LNCAP (cell line): Measurements from ENCODE around the gene IL4R.

ENCODE experiments used
- TF ChIP-seq, protein P1 (sequence below): fragments of 450-650 bp; IDR thresholded peaks from 2 replicates; pipeline ENCODE4 v1.5.1; 2017; ENCODE audit warnings: mild to moderate bottlenecking

The IL4R gene

DNA sequence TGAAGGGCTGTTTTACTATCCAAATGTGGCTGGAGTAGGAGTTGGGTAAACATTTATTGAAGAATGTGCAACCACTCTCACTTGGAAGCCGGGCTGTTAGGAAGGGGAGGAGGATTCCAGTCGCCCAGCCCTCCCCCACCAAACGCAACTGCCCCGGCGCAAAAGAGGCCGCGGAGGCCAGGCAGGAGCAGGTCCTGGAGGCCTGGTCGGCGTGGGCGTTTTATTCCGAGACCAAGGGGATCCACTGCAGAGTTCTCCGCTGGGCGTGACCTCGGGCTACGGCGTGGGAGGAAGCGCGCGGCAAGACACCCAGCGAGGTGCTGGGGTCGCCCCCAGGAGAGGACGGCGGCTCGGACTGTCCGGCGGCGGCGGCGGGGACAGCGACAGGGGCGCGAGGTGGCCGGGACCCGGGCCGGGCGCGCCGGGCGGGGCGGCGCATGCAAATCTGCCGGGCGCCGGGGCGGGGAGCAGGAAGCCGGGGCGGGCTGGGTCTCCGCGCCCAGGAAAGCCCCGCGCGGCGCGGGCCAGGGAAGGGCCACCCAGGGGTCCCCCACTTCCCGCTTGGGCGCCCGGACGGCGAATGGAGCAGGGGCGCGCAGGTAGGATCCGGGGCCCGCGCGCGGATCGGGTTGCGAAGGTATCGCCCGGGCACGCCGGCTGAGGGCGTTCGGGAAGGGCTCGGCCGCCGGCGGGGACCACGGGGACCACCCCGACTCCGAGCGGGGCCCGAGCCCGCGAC, at the start of gene IL4R:
TSS of gene IL4R (plus strand) at position 553 of the 739 bp plus-strand sequence. CDS start 26,230 bp downstream, outside the sequence.
- TF ChIP-seq, protein P1, sequence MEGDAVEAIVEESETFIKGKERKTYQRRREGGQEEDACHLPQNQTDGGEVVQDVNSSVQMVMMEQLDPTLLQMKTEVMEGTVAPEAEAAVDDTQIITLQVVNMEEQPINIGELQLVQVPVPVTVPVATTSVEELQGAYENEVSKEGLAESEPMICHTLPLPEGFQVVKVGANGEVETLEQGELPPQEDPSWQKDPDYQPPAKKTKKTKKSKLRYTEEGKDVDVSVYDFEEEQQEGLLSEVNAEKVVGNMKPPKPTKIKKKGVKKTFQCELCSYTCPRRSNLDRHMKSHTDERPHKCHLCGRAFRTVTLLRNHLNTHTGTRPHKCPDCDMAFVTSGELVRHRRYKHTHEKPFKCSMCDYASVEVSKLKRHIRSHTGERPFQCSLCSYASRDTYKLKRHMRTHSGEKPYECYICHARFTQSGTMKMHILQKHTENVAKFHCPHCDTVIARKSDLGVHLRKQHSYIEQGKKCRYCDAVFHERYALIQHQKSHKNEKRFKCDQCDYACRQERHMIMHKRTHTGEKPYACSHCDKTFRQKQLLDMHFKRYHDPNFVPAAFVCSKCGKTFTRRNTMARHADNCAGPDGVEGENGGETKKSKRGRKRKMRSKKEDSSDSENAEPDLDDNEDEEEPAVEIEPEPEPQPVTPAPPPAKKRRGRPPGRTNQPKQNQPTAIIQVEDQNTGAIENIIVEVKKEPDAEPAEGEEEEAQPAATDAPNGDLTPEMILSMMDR = no peak

GRCh38 chr16:27264151-27264550, 49.6 kb upstream of the IL4R start:
- TF ChIP-seq, protein P1 = no peak

DNA sequence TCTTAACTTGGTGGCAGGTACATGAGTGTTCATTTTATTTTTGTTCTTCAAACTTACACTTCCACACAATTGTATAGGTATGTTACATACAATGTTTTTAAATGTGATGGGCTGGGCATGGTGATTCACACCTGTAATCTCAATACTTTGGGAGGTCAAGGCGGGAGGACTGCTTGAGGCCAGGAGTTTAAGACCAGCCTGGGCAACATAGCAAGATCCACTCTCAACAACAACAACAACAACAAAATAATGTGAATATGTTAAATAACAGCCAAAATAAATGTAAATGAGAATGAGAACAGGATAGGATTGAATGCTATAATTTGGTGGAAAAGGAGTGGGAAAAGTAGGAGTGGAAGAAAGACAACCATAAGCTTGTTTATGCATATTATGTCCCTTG, 47.8 kb upstream of the IL4R start:
- TF ChIP-seq, protein P1 = no peak

- TF ChIP-seq, protein P1 = no peak
Observed at GRCh38 chr16:27267037-27267677, 46.6 kb upstream of the IL4R start.

- TF ChIP-seq, protein P1 = no peak
Observed at GRCh38 chr16:27268376-27269299, 45.1 kb upstream of the IL4R start, which contains the start of gene NSMCE1. Gene NSMCE1, minus strand, starts transcription at chr16:27268772. Its CDS starts 11,202 bp downstream, at chr16:27257570.

DNA sequence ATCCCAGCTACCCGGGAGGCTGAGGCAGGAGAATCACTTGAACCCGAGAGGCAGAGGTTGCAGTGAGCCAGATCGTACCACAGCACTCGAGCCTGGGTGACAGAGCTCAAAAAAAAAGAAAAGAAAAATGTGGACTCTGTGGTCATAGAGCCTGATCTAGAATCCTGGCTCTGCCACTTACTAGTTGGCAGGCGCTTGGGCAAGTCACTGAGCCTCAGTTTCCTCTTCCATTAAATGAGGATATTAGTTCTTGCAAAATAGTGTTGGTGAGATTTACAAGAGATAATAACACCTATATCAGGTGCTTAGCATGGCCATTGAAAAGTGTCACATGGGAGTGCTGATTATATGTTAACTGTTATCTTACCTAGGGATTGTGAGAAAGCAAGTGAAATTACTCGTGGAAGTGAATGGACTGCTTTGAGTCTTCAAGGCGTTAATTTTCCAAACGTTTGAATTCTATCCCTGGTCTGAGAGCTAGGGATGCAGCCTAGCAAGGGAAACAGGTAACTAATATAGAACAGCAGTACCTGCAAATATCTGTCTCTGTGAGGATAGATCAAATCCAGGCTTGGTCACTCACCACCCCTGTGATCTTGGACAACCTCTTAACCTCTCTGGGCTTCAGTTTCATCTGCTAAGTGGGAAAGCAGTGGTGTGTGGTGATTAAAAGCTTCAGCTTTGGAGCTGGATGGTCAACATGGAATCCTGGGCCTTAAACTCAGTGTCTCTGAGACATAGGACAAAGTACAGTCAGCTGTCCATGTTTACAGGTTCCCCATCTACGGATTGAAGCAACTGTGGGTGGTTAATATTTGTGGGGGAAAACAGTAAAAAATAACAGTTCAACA, 44.2 kb upstream of the IL4R start:
- TF ChIP-seq, protein P1 = no peak

- TF ChIP-seq, protein P1 = no peak
Observed at GRCh38 chr16:27270349-27270748, 43.4 kb upstream of the IL4R start.
